Measurements from ENCODE around the gene POMGNT2. TPM values are rescaled to one million over a fixed set of nuclear protein-coding genes. Genes with fewer than 3 reads are reported as not detected.

Gene POMGNT2
- total RNA-seq, 2 donors from 2014 or later: 28.0 to 33.1 TPM

- Histone ChIP-seq H3K27me3 (no peaks in the 10 kb centered on the region), H3K36me3 (no peaks in the 10 kb centered on the region), H3K4me3 (no peak overlapping the region), H3K4me1 (no peaks in the 10 kb centered on the region), H3K27ac (no peak overlapping the region), H3K9me3 (peaks cover 0 to 14% of the 10 kb centered on the region in 2 donors)
- peak; percentile 50 for DNase-seq (ENCODE audit: low spot score)
- TF ChIP-seq CTCF (IDR thresholded peaks at IDR 0.05): no peak
Measured at GRCh38 chr3:43063114-43063513, 42.8 kb downstream of the POMGNT2 start.

- Histone ChIP-seq H3K4me1 (no peaks in the 10 kb centered on the region), H3K4me3 (no peak overlapping the region), H3K27ac (no peak overlapping the region), H3K36me3 (no peaks in the 10 kb centered on the region), H3K9me3 (peaks cover 0 to 14% of the 10 kb centered on the region in 2 donors), H3K27me3 (no peaks in the 10 kb centered on the region)
- DNase-seq (ENCODE audit: low spot score): peak; percentile 57
- no peak for TF ChIP-seq CTCF (IDR thresholded peaks at IDR 0.05)
Measured at GRCh38 chr3:43062564-43063040, 43.3 kb downstream of the POMGNT2 start.

GRCh38 chr3:43062040-43062563 lies 43.8 kb downstream of the POMGNT2 start:
- H3K4me1 ChIP-seq: no peaks in the 10 kb centered on the region
- TF ChIP-seq CTCF (IDR thresholded peaks at IDR 0.05): no peak
- no peaks in the 10 kb centered on the region for H3K27me3 ChIP-seq
- no peak overlapping the region for H3K27ac ChIP-seq
- no peak overlapping the region for H3K4me3 ChIP-seq
- DNase-seq (ENCODE audit: low spot score): no peak
- peaks cover 0 to 14% of the 10 kb centered on the region in 2 donors for H3K9me3 ChIP-seq
- H3K36me3 ChIP-seq: no peaks in the 10 kb centered on the region

- no peak overlapping the region for H3K4me3 ChIP-seq
- H3K4me1 ChIP-seq: no peaks in the 10 kb centered on the region
- peak; percentile 47 for DNase-seq (ENCODE audit: low spot score)
- no peaks in the 10 kb centered on the region for H3K36me3 ChIP-seq
- TF ChIP-seq CTCF (IDR thresholded peaks at IDR 0.05): no peak
- H3K27me3 ChIP-seq: no peaks in the 10 kb centered on the region
- no peak overlapping the region for H3K27ac ChIP-seq
- H3K9me3 ChIP-seq: peaks cover 0 to 14% of the 10 kb centered on the region in 2 donors
Measured at GRCh38 chr3:43061101-43061895, 44.6 kb downstream of the POMGNT2 start.

GRCh38 chr3:43059456-43059855 lies 46.4 kb downstream of the POMGNT2 start:
- no peak for TF ChIP-seq CTCF (IDR thresholded peaks at IDR 0.05)
- Histone ChIP-seq H3K9me3 (peaks cover 0 to 14% of the 10 kb centered on the region in 2 donors), H3K27me3 (no peaks in the 10 kb centered on the region), H3K4me3 (no peak overlapping the region), H3K4me1 (no peaks in the 10 kb centered on the region), H3K36me3 (no peaks in the 10 kb centered on the region), H3K27ac (no peak overlapping the region)
- DNase-seq (ENCODE audit: low spot score): no peak

Measured in right atrium auricular region (tissue), 2 donors.